T47D (cell line): Measurements from ENCODE around the gene RRAGA.
"Not testable (repeated sequence)": the region's sequence is repeated elsewhere in the genome, so short reads cannot be mapped to it uniquely, and the experiment has no call there.

Experiments used
- DNase-seq, 2 experiments: peaks; one replicate each; pipeline versions ENCODE4 v3.0.0 to v3.0.0-alpha.2; 2011 to 2012; ENCODE audit warnings: low read depth in 1 of 2, low spot score in 1 of 2
- JUND ChIP-seq: IDR thresholded peaks from 2 replicates; pipeline ENCODE4 v1.6.1; 2012; ENCODE audit warnings: low read depth
- in situ Hi-C: cut with HindIII; loops from 2 replicates; pipeline ENCODE4 v1.10.0; 2016; ENCODE audit warnings: low sequenced_read_pairs, low pct_unique_long_range_greater_than_20kb

Gene RRAGA

GRCh38 chr9:19048966-19049916, at the start of gene RRAGA:
Gene RRAGA, plus strand, starts transcription at chr9:19049427. Its CDS starts 233 bp downstream, at chr9:19049660.
- in situ Hi-C loops, result no loop called here
- DNase-seq, result peak; percentile 72 to 94
- TF ChIP-seq JUND, result no peak

- no peak for TF ChIP-seq JUND
- in situ Hi-C loops, result no loop called here
- DNase-seq, result no peak
Observed at GRCh38 chr9:19000133-19000532, 49.1 kb upstream of the RRAGA start.

GRCh38 chr9:19009391-19009965, 39.7 kb upstream of the RRAGA start:
- in situ Hi-C loops, result no loop called here
- no peak for DNase-seq
- TF ChIP-seq JUND, result no peak

- in situ Hi-C loops, result no loop called here
- no peak for TF ChIP-seq JUND
- no peak for DNase-seq
Observed at GRCh38 chr9:19018201-19018600, 31.0 kb upstream of the RRAGA start.

- in situ Hi-C loops, result no loop called here
- no peak for DNase-seq
- TF ChIP-seq JUND, result no peak
Observed at GRCh38 chr9:19020886-19021455, 28.3 kb upstream of the RRAGA start.

GRCh38 chr9:19021649-19022048, 27.6 kb upstream of the RRAGA start:
- DNase-seq, in situ Hi-C loops: not testable (repeated sequence)

GRCh38 chr9:19022206-19022605, 27.0 kb upstream of the RRAGA start:
- no peak for TF ChIP-seq JUND
- in situ Hi-C loops, result no loop called here
- DNase-seq, result no peak

- no peak for TF ChIP-seq JUND
- in situ Hi-C loops, result no loop called here
- DNase-seq, result no peak
Observed at GRCh38 chr9:19023078-19023477, 26.1 kb upstream of the RRAGA start.

- no peak for DNase-seq
- in situ Hi-C loops, result no loop called here
- no peak for TF ChIP-seq JUND
Observed at GRCh38 chr9:19026375-19026774, 22.9 kb upstream of the RRAGA start.

GRCh38 chr9:19027825-19028224, 21.4 kb upstream of the RRAGA start:
- no peak for TF ChIP-seq JUND
- DNase-seq, result no peak
- in situ Hi-C loops, result no loop called here

GRCh38 chr9:19028835-19029451, 20.3 kb upstream of the RRAGA start:
- peak; percentile 63 to 70 for DNase-seq
- TF ChIP-seq JUND, result no peak
- in situ Hi-C loops, result no loop called here

GRCh38 chr9:19030899-19031298, 18.3 kb upstream of the RRAGA start:
- no peak for TF ChIP-seq JUND
- DNase-seq, result no peak
- in situ Hi-C loops, result no loop called here

- TF ChIP-seq JUND, result no peak
- in situ Hi-C loops, result no loop called here
- no peak for DNase-seq
Observed at GRCh38 chr9:19032406-19032805, 16.8 kb upstream of the RRAGA start.
